Uterus (tissue), 4 donors: ENCODE measurements around the gene LYSMD1. TPM values are rescaled to one million over a fixed set of nuclear protein-coding genes. Genes with fewer than 3 reads are reported as not detected.

Experiments used
- DNase-seq, 2 donors: peaks; one replicate each; pipeline ENCODE4 v3.0.0-alpha.2; 2019 to 2020
- H3K27ac ChIP-seq, 2 donors: fragments of 200-600 bp; sonication (generic); 1 replicate in 1 of 2; 2 replicates in 1 of 2; pipeline ENCODE4 v1.5.1; 2016 to 2018
- H3K27me3 ChIP-seq, 2 donors: fragments of 200-600 bp; sonication (generic); one replicate each; pipeline ENCODE4 v1.5.1; 2018 to 2019; ENCODE audit warnings: control low read depth in 1 of 2
- H3K36me3 ChIP-seq, 2 donors: fragments of 200-600 bp; sonication (generic); one replicate each; pipeline ENCODE4 v1.5.1; 2019; ENCODE audit warnings: control low read depth in 1 of 2
- H3K4me1 ChIP-seq, 2 donors: fragments of 200-600 bp; sonication (generic); one replicate each; pipeline ENCODE4 v1.5.1; 2018 to 2019; ENCODE audit warnings: control low read depth in 1 of 2
- H3K4me3 ChIP-seq, 2 donors: fragments of 200-600 bp; sonication (generic); 1 replicate in 1 of 2; 2 replicates in 1 of 2; pipeline ENCODE4 v1.5.1; 2018 to 2019; ENCODE audit warnings: mild to moderate bottlenecking in 1 of 2
- H3K9me3 ChIP-seq, 2 donors: fragments of 200-600 bp; sonication (generic); one replicate each; pipeline ENCODE4 v1.5.1; 2019; ENCODE audit warnings: control low read depth in 1 of 2
- POLR2A ChIP-seq, 2 donors: fragments of 450-650 bp; IDR thresholded peaks; one replicate each; pipeline ENCODE4 v1.6.1; 2016; ENCODE audit warnings: antibody characterized with exemption in 2 of 2, mild to moderate bottlenecking in 1 of 2, moderate library complexity in 1 of 2
- intact Hi-C: fragments of 100-400 bp; cut with DNase I; formaldehyde crosslinking; loops from one replicate; pipeline ENCODE4 v1.15.1; 2023; ENCODE audit warnings: low total_unique reads
- total RNA-seq, 4 donors: library from RNA; depleted of rRNA in 3 of 4; stranded (reverse); fragments of >200 nt in 3 of 4; gene quantifications; one replicate each; pipeline versions ENCODE4 v1.1.0 to v1.2.4, GENCODE V29; 2014 to 2023
- TF ChIP-seq, protein P1 (sequence below), 4 experiments: fragments of 200-600 bp in 2 of 4; fragments of 450-650 bp in 2 of 4; sonication (generic) in 2 of 4; IDR thresholded peaks; one replicate each; pipeline ENCODE4 v1.5.1; 2016 to 2019; ENCODE audit warnings: antibody characterized with exemption in 4 of 4, mild to moderate bottlenecking in 2 of 4, moderate library complexity in 1 of 4
- donor health status: DM: yes; HTN: yes; CAD: no.

The LYSMD1 gene
- total RNA-seq, 4 donors from 2014 or later: 6.4 to 32.9 (median 11.1) TPM

- no peaks in the 10 kb centered on the region for H3K27me3 ChIP-seq
- no peak overlapping the region for H3K27ac ChIP-seq
- TF ChIP-seq, protein P1, sequence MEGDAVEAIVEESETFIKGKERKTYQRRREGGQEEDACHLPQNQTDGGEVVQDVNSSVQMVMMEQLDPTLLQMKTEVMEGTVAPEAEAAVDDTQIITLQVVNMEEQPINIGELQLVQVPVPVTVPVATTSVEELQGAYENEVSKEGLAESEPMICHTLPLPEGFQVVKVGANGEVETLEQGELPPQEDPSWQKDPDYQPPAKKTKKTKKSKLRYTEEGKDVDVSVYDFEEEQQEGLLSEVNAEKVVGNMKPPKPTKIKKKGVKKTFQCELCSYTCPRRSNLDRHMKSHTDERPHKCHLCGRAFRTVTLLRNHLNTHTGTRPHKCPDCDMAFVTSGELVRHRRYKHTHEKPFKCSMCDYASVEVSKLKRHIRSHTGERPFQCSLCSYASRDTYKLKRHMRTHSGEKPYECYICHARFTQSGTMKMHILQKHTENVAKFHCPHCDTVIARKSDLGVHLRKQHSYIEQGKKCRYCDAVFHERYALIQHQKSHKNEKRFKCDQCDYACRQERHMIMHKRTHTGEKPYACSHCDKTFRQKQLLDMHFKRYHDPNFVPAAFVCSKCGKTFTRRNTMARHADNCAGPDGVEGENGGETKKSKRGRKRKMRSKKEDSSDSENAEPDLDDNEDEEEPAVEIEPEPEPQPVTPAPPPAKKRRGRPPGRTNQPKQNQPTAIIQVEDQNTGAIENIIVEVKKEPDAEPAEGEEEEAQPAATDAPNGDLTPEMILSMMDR (IDR thresholded peaks at IDR 0.05): no peak
- TF ChIP-seq POLR2A (IDR thresholded peaks at IDR 0.05): no peak
- H3K9me3 ChIP-seq: no peaks in the 10 kb centered on the region
- H3K36me3 ChIP-seq: no peaks in the 10 kb centered on the region
- peaks cover 6 to 12% of the 10 kb centered on the region in 2 donors for H3K4me1 ChIP-seq
- no peak overlapping the region for H3K4me3 ChIP-seq
- intact Hi-C loops: no loop called here
- DNase-seq: no peak
These were observed 21.5 kb upstream of the LYSMD1 start for GRCh38 chr1:151187205-151187604.

DNA sequence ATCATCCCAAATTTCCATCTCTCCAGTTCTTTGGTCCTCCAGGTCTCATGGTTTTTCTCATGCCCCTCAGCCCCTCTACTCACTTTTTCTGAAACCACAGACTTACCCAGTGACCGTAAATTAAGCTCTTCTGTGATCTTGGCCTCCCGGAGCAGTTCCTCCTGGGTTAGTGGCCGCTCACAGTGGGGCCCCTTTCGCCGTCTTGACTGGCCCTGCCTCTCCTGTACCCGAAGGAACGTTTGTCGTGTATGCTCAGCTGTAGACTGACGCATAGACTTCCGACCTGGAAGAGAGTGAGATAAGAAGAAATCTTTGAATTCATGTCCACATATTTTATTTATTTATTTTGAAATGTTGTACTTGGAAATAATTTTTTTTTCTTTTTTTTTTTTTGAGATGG, 18.5 kb upstream of the LYSMD1 start:
- no peaks in the 10 kb centered on the region for H3K27me3 ChIP-seq
- intact Hi-C loops: no loop called here
- H3K36me3 ChIP-seq: no peaks in the 10 kb centered on the region
- peaks cover 6 to 12% of the 10 kb centered on the region in 2 donors for H3K4me1 ChIP-seq
- no peak for TF ChIP-seq POLR2A (IDR thresholded peaks at IDR 0.05)
- TF ChIP-seq, protein P1 (IDR thresholded peaks at IDR 0.05): no peak
- H3K4me3 ChIP-seq: no peak overlapping the region
- DNase-seq: no peak
- H3K27ac ChIP-seq: no peak overlapping the region
- H3K9me3 ChIP-seq: no peaks in the 10 kb centered on the region

DNA sequence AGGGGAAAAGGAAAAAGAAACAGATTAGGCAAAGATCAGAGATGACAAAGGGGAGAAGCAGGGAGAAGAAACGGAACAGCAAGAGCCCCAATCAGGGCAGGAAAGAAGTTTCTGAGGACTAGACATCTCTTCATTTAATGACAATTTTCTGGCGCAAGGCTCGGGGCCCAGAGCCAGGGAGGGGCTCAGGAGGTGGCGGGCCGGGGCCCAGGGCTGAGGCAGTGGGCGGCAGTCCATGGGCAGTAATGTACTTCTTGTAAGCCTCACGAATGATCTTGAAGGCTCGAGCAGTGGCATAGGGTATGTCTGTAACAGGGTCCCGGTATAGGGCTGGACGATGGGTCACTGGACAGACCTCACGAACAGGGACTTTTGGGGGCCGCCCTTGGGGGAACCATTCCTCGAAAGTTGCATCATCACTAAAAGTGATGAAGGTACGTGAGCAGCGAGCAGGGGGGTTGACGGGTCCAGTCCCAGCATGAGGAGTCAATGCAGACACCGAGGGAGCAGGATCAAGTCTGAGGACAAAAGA, 10.9 kb upstream of the LYSMD1 start:
- TF ChIP-seq, protein P1 (IDR thresholded peaks at IDR 0.05): no peak
- no peak for TF ChIP-seq POLR2A (IDR thresholded peaks at IDR 0.05)
- H3K36me3 ChIP-seq: no peaks in the 10 kb centered on the region
- intact Hi-C loops: no loop called here
- H3K4me3 ChIP-seq: no peak overlapping the region
- no peak for DNase-seq
- no peaks in the 10 kb centered on the region for H3K27me3 ChIP-seq
- no peak overlapping the region for H3K27ac ChIP-seq
- no peaks in the 10 kb centered on the region for H3K9me3 ChIP-seq
- H3K4me1 ChIP-seq: no peaks in the 10 kb centered on the region

- Histone ChIP-seq H3K9me3 (no peaks in the 10 kb centered on the region), H3K27me3 (no peaks in the 10 kb centered on the region), H3K36me3 (no peaks in the 10 kb centered on the region), H3K4me3 (no peak within 1 kb of the TSS), H3K4me1 (no peaks in the 10 kb centered on the region), H3K27ac (no peak within 1 kb of the TSS)
- no peak for DNase-seq
- TF ChIP-seq, protein P1 (IDR thresholded peaks at IDR 0.05): no peak
- TF ChIP-seq POLR2A (IDR thresholded peaks at IDR 0.05): no peak
- intact Hi-C loops: no loop called here
These were observed 10.2 kb upstream of the LYSMD1 start, which contains the start of gene TMOD4 for GRCh38 chr1:151175863-151176262. TMOD4 (minus strand) TSS chr1:151175981; CDS start chr1:151174875, 1,106 bp downstream.

GRCh38 chr1:151175041-151175741, 9.5 kb upstream of the LYSMD1 start:
- H3K4me3 ChIP-seq: no peak overlapping the region
- H3K4me1 ChIP-seq: no peaks in the 10 kb centered on the region
- H3K36me3 ChIP-seq: no peaks in the 10 kb centered on the region
- no peaks in the 10 kb centered on the region for H3K9me3 ChIP-seq
- intact Hi-C loops: no loop called here
- no peak for TF ChIP-seq POLR2A (IDR thresholded peaks at IDR 0.05)
- TF ChIP-seq, protein P1 (IDR thresholded peaks at IDR 0.05): no peak
- H3K27me3 ChIP-seq: no peaks in the 10 kb centered on the region
- H3K27ac ChIP-seq: no peak overlapping the region
- DNase-seq: no peak
